Left renal pelvis (tissue), 4 donors: ENCODE measurements around the gene ATP2A3. TPM values are rescaled to one million over a fixed set of nuclear protein-coding genes. Genes with fewer than 3 reads are reported as not detected.

Experiments used
- DNase-seq, 4 donors: peaks; one replicate each; pipeline ENCODE4 v3.0.0-alpha.2; 2013; ENCODE audit warnings: low read depth in 4 of 4, low spot score in 3 of 4
- polyA plus RNA-seq, 4 donors: library from polyadenylated mRNA; unstranded; fragments of 120-200 nt; gene quantifications; one replicate each; pipeline ENCODE4 v1.2.1, GENCODE V29; 2013; ENCODE audit not compliant: insufficient read length in 4 of 4

Gene ATP2A3
- polyA plus RNA-seq, 4 donors, result 3.1 to 7.0 (median 4.5) TPM

DNA sequence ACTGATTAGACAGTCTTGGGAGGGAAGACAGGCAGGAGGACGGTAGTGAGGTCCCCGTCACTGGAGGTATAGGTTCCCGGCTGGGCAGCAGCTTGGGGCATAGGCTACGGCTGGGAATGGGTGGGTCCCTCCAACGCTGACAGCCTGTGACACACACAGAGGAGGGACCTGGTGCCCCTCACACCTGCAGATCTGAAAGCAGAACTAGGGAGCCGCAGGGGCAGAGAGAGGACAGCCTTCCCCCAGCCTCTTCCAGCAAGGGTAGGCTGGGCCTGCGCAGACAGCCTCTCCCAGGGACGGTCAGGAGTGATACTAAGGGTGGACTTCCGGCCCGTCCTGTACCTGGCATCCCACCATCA is 49.9 kb downstream of the ATP2A3 start:
- no peak for DNase-seq

- no peak for DNase-seq
Observed at GRCh38 chr17:3913531-3914311, 50.5 kb downstream of the ATP2A3 start.

GRCh38 chr17:3912827-3913226 is 51.4 kb downstream of the ATP2A3 start:
- no peak for DNase-seq

- no peak for DNase-seq
Observed at GRCh38 chr17:3911271-3912053, 52.8 kb downstream of the ATP2A3 start.

DNA sequence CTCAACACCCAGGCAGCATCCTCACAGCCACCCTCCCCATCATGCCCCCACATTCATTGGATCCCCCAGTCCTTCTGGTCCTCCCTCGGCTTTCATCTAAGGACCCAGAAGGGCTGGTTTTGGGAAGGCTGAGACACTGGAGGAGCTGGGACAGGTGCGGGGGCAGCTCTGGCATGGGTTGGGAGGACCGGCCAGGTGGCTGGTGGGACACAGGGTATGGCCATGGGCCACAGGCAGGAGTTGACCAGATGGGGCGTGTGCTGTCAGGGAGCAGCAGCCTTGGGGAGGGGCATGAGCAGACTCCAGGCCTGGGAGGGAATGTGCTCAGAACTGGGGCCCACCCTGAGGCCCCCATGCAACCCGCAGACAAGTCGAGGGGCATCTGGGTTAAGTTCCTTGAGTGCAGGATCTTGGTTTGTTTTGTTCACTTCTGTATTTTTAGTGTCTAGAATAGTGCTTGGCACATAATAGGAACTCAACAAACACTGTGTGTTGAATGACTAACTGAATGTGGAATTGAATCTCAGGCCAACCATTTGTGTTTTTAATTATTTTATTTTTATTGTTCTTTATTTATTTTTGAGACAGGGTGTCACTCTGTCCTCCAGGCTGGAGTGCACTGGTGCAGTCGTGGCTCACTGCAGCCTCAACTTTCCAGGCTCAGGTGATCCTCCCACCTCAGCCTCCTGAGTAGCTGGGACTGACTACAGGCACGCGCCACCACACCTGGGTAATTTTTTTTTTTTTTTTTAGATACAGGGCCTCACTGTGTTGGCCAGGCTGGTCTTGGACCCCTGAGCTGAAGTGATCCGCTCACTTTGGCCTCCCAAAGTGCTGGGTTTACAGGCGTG is 53.6 kb downstream of the ATP2A3 start:
- no peak for DNase-seq

DNA sequence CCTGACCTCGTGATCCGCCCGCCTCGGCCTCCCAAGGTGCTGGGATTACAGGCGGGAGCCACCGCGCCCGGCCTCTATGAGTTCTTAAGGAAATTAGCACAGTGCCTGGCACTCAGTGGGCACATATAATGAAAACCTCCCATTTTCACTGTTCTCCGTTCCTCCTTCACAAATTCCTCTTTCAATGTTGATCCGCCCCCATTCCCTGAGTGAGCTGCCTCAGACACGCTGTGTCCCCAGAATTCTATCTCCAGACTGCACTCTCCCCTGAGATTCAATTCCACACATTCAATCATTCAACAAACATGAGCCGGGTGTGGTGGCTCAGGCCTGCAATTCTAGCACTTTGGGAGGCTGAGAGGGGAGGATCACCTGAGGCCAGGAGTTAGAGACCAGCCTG is 55.0 kb downstream of the ATP2A3 start:
- DNase-seq, result no peak

DNA sequence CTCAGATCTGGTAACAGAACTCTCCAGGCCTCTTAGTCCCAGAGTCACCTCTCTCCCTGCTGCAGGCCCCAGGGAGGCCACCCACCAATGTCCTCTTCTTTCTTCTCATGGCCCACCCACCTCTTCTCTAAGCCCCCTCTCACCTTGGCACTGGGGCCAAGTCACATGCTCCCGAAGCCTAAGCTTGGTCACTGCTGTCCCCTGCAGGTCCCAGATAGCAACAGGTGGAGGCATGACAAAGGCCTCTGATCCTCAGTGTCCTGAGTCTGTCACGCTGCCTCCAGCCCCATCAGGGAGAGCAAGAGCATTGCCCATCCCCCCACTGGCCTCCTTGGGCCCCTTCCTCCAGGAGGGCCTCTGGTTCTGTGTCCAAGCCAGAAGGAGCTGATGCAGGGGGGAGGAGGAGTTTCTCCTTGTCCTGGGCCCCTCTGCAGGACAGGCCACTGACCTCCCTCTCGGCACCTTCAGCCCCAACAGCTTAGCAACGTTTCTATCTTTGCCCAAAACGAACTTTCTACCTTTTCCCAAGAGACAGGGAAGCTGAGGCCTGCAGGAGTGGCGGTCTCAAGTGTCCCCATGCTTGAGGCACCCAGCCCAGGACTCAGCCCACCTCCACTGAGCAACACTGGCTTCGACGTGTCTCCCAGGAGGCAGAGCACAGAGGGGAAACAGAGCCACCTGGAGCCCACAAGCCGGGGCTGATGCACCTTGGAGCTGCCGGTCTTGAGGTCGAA is 56.6 kb downstream of the ATP2A3 start:
- no peak for DNase-seq

DNA sequence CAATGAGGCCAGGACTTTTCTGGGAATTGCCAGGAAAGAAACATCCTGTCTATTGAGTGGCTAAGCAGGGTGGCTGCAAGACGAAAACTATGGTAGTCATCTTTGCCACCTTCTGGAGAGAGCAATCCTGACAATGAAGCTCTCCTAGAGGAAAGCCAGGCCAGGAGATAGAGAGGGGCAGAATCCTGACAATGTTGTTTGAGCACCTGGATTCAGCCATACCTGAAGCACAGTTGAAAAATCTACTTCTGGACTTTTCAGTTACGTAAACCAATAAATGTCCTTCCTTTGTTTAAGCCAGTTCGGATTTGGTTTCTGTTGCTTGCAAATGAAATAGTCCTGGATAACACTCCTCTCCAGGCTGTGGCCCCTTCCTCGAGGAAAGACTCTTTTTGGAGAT is 57.4 kb downstream of the ATP2A3 start:
- no peak for DNase-seq

DNA sequence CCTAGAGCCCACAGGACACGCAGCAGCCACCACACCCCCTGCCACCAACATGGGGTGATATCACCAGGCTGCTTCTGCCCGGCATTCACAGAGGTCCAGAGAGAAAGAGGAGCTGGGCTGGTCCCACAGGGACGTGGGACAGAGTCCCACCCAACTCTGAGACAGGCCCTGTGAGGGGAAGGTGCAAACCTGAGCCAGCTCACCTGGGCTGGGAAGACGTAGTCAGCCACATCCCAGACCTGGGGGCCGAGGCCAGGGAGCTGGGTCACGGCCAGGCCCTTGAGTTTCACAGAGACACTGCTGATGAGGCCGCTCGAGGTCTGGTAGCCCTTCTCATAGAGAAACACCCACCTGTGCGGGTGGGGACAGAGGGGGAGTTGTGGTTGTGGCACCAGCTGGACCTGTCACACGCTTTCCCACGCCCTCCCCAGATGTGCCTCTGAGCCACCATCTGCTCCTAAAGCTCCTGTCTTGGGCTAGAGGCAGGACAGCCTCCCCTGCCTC is 59.2 kb downstream of the ATP2A3 start:
- DNase-seq, result no peak

GRCh38 chr17:3904501-3904900 is 59.7 kb downstream of the ATP2A3 start:
- DNase-seq, result no peak

- DNase-seq, result no peak
Observed at GRCh38 chr17:3903881-3904290, 60.4 kb downstream of the ATP2A3 start.

DNA sequence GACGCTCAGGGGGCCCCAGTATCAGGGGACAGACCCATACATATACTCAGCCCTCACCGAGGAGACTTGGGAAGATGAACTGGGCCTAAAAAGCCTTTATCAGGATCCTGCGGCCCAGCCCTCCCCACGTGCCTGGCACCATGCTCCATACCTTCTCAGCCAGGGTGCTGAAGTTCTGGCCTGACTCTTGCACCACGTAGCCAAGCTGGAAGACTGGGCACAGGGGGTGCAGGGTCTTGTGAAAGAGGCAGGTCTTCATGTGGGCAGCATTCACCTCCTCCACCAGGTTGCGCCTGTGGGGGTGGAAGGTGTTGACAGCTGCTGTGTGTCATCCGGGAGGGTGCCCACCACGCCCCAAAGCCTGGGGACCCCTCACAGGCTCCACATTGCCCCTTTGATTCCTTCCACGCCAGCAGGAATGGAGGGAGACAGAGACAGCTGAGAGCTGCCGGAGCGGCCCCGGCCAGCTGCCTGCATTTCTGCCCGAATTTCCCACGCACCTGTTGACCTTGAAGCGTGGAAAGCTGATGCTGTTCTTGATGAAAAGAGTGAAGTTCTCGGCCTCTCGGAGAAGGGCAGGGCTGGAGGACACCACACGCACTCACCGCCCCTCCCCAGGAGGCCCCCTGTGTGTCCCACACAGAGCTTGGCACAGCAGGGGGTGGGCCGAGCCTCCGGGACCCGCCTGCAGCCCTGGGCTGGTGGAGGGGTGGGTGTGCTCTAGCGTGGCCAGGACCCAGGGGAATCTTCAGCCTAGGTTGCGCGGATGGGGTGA is 61.0 kb downstream of the ATP2A3 start:
- no peak for DNase-seq

- no peak for DNase-seq
Observed at GRCh38 chr17:3900646-3901045, 63.6 kb downstream of the ATP2A3 start.

DNA sequence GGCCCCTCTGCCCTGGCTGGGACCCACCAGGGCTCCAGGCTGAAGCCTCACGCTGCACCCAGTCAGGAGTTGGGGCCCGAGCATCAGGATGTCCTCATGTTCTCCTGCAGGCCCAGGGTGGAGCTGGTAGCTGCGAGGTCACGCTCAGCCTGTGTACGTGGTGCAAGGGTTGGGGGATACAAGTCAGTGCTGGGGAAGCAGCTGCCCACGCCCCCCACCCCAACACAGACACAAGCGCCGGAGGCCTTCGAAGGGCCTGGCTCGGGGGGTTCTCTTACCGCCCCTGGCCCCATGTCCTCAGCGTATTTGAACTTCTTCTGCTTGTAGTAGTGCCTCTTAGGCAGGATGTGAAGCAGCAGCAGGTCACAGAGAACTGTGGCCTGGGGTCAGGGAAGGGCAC is 66.5 kb downstream of the ATP2A3 start:
- DNase-seq, result no peak

DNA sequence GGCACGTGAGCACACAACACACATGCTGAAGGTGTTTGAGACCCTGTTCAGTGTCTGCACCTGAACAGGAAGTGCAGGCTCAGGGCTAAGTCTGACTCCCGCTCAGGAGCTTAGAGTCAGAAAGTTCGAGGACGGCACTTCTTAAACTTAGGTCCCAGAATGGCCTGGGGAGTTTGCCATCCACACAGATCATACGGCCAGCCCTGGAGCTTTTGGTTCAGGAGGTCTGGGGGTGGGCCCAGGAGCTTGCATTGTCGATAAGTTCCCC is 67.3 kb downstream of the ATP2A3 start:
- DNase-seq, result no peak

GRCh38 chr17:3896108-3896967 is 67.9 kb downstream of the ATP2A3 start:
- no peak for DNase-seq

GRCh38 chr17:3895354-3895753 is 68.9 kb downstream of the ATP2A3 start:
- DNase-seq, result no peak

- no peak for DNase-seq
Observed at GRCh38 chr17:3894911-3895343, 69.3 kb downstream of the ATP2A3 start.

DNA sequence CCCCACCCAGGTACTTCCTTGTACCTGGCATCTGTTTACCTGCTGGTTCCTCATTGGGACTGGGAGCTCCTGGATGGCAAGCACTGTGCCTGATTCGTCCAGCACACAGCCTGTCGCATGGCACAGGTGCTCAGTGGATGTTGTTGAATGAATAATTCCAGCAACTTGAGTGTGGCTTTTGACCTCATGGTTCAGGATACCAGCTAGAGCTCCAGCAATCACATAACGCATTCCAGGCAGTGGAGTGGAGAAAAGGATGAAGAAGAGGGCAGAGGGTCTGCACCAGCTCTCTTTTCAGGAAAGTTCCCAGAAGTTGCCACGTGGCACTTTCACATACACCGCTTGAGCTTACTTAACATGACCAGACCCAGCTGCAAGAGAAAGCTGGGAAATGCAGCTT is 70.0 kb downstream of the ATP2A3 start:
- no peak for DNase-seq
